NCI-H524 treated with DMSO at 0.1 percent for 48 hours (cell line): Measurements from ENCODE around the gene GNA12.
"Not testable (repeated sequence)": the region's sequence is repeated elsewhere in the genome, so short reads cannot be mapped to it uniquely, and the experiment has no call there.

Experiments
- DNase-seq: peaks from one replicate; lab custom pipeline; 2025; lab: John Stamatoyannopoulos, UW

The GNA12 gene

GRCh38 chr7:2751086-2751485 lies 93.0 kb downstream of the GNA12 start:
- no peak for DNase-seq

GRCh38 chr7:2750004-2750407 lies 94.1 kb downstream of the GNA12 start:
- DNase-seq, result no peak

GRCh38 chr7:2748684-2749083 lies 95.4 kb downstream of the GNA12 start:
- not testable (repeated sequence) for DNase-seq

GRCh38 chr7:2743523-2744185 lies 100.5 kb downstream of the GNA12 start:
- DNase-seq, result not testable (repeated sequence)

- no peak for DNase-seq
These were observed 105.2 kb downstream of the GNA12 start for GRCh38 chr7:2738766-2739549.

- DNase-seq, result no peak
These were observed 106.2 kb downstream of the GNA12 start for GRCh38 chr7:2737771-2738540.

- not testable (repeated sequence) for DNase-seq
These were observed 106.9 kb downstream of the GNA12 start for GRCh38 chr7:2737005-2737743.

- DNase-seq, result no peak
These were observed 107.6 kb downstream of the GNA12 start for GRCh38 chr7:2736411-2736914.

- no peak for DNase-seq
These were observed 108.4 kb downstream of the GNA12 start for GRCh38 chr7:2735744-2736143.

GRCh38 chr7:2734751-2735571 lies 109.1 kb downstream of the GNA12 start:
- DNase-seq, result no peak

- DNase-seq, result no peak
These were observed 109.9 kb downstream of the GNA12 start for GRCh38 chr7:2734084-2734686.

GRCh38 chr7:2732959-2733584 lies 111.0 kb downstream of the GNA12 start:
- no peak for DNase-seq

GRCh38 chr7:2732388-2732787 lies 111.7 kb downstream of the GNA12 start:
- DNase-seq, result no peak

- no peak for DNase-seq
These were observed 113.0 kb downstream of the GNA12 start for GRCh38 chr7:2730846-2731770.

GRCh38 chr7:2729893-2730716 lies 114.0 kb downstream of the GNA12 start:
- DNase-seq, result no peak

GRCh38 chr7:2729031-2729892 lies 114.8 kb downstream of the GNA12 start:
- DNase-seq, result no peak
